Measurements from ENCODE around the gene ATP10D. TPM values are rescaled to one million over a fixed set of nuclear protein-coding genes. Genes with fewer than 3 reads are reported as not detected.

ATP10D gene
- total RNA-seq = 10 to 100 TPM in 2 of 4 donors, 1 to 10 TPM in 2; 4.4 to 15.7 (median 10.0) TPM

- Histone ChIP-seq H3K4me1 (peaks cover 0 to 6% (median 0%) of the 10 kb centered on the region in 4 donors), H3K27me3 (no peaks in the 10 kb centered on the region), H3K4me3 (peak within 1 kb of the TSS; percentile 46 to 79 (median 58)), H3K27ac (peak within 1 kb of the TSS; percentile 75 to 94 (median 84)), H3K9me3 (no peaks in the 10 kb centered on the region), H3K36me3 (no peaks in the 10 kb centered on the region)
- DNase-seq = peak; percentile 94 to 97 (median 96)
- TF ChIP-seq CTCF (IDR thresholded peaks at IDR 0.05) (peak in 2 of 6 experiments; percentile 32 to 43), POLR2A (IDR thresholded peaks at IDR 0.05) (peak; percentile 58 to 74)
Observed at GRCh38 chr4:47485047-47485692, at the start of gene ATP10D. Gene ATP10D, plus strand, starts transcription at chr4:47485275. Its CDS starts 27,266 bp downstream, at chr4:47512541.

- Histone ChIP-seq H3K27ac (no peak overlapping the region), H3K9me3 (no peaks in the 10 kb centered on the region), H3K4me3 (no peak overlapping the region), H3K4me1 (no peaks in the 10 kb centered on the region), H3K36me3 (no peaks in the 10 kb centered on the region), H3K27me3 (no peaks in the 10 kb centered on the region)
- no peak for TF ChIP-seq CTCF (IDR thresholded peaks at IDR 0.05)
- TF ChIP-seq POLR2A (IDR thresholded peaks at IDR 0.05) = no peak
- no peak for DNase-seq
Observed at GRCh38 chr4:47442980-47443379, 42.1 kb upstream of the ATP10D start.

- no peak for DNase-seq
- no peaks in the 10 kb centered on the region for H3K9me3 ChIP-seq
- no peak overlapping the region for H3K27ac ChIP-seq
- TF ChIP-seq CTCF (IDR thresholded peaks at IDR 0.05) = no peak
- TF ChIP-seq POLR2A (IDR thresholded peaks at IDR 0.05) = no peak
- no peaks in the 10 kb centered on the region for H3K4me1 ChIP-seq
- H3K4me3 ChIP-seq = no peak overlapping the region
- no peaks in the 10 kb centered on the region for H3K36me3 ChIP-seq
- H3K27me3 ChIP-seq = no peaks in the 10 kb centered on the region
Observed at GRCh38 chr4:47444031-47444430, 41.0 kb upstream of the ATP10D start.

- Histone ChIP-seq H3K4me3 (no peak overlapping the region), H3K27ac (no peak overlapping the region), H3K36me3 (peaks cover 0 to 55% (median 0%) of the 10 kb centered on the region in 3 donors), H3K27me3 (no peaks in the 10 kb centered on the region), H3K4me1 (no peaks in the 10 kb centered on the region), H3K9me3 (no peaks in the 10 kb centered on the region)
- DNase-seq = no peak
- TF ChIP-seq CTCF (IDR thresholded peaks at IDR 0.05) (no peak), POLR2A (IDR thresholded peaks at IDR 0.05) (no peak)
Observed at GRCh38 chr4:47451657-47452056, 33.4 kb upstream of the ATP10D start.

- H3K4me3 ChIP-seq = peak overlapping the region; percentile 73 to 83 (median 78)
- TF ChIP-seq CTCF (IDR thresholded peaks at IDR 0.05) (no peak), POLR2A (IDR thresholded peaks at IDR 0.05) (no peak)
- H3K27ac ChIP-seq = peak overlapping the region; percentile 71 to 93 (median 85)
- no peaks in the 10 kb centered on the region for H3K36me3 ChIP-seq
- DNase-seq = no peak
- peaks cover 0 to 3% (median 0%) of the 10 kb centered on the region in 4 donors for H3K4me1 ChIP-seq
- no peaks in the 10 kb centered on the region for H3K27me3 ChIP-seq
- H3K9me3 ChIP-seq = no peaks in the 10 kb centered on the region
Observed at GRCh38 chr4:47462799-47463234, 22.3 kb upstream of the ATP10D start.
